NCI-H774 (cell line): ENCODE measurements around the gene DNAJC7.
"Not testable (repeated sequence)": the region's sequence is repeated elsewhere in the genome, so short reads cannot be mapped to it uniquely, and the experiment has no call there.

ENCODE experiments used
- DNase-seq: peaks from one replicate; lab custom pipeline; 2025; lab: John Stamatoyannopoulos, UW

DNAJC7 gene

GRCh38 chr17:42012363-42012762, 4.9 kb downstream of the DNAJC7 start:
- DNase-seq: not testable (repeated sequence)

- no peak for DNase-seq
These were observed 6.2 kb downstream of the DNAJC7 start for GRCh38 chr17:42010898-42011516.

- DNase-seq: not testable (repeated sequence)
These were observed 7.0 kb downstream of the DNAJC7 start for GRCh38 chr17:42010266-42010680.

- DNase-seq: no peak
These were observed 8.1 kb downstream of the DNAJC7 start for GRCh38 chr17:42009170-42009569.

- no peak for DNase-seq
These were observed 12.1 kb downstream of the DNAJC7 start for GRCh38 chr17:42005166-42005565.

GRCh38 chr17:42002792-42003301, 14.4 kb downstream of the DNAJC7 start:
- no peak for DNase-seq

GRCh38 chr17:42002175-42002791, 15.0 kb downstream of the DNAJC7 start:
- DNase-seq: no peak

GRCh38 chr17:42001729-42002128, 15.5 kb downstream of the DNAJC7 start:
- DNase-seq: no peak

GRCh38 chr17:42000413-42001133, 16.7 kb downstream of the DNAJC7 start:
- DNase-seq: no peak

GRCh38 chr17:41998497-41998896, 18.7 kb downstream of the DNAJC7 start:
- DNase-seq: no peak

GRCh38 chr17:41996855-41997164, 20.4 kb downstream of the DNAJC7 start:
- DNase-seq: no peak

GRCh38 chr17:41992576-41992975, 24.7 kb downstream of the DNAJC7 start:
- no peak for DNase-seq

GRCh38 chr17:41989702-41990419, 27.4 kb downstream of the DNAJC7 start:
- DNase-seq: no peak

- no peak for DNase-seq
These were observed 28.8 kb downstream of the DNAJC7 start for GRCh38 chr17:41988418-41988817.

GRCh38 chr17:41987642-41988041, 29.6 kb downstream of the DNAJC7 start:
- DNase-seq: no peak

- DNase-seq: no peak
These were observed 30.6 kb downstream of the DNAJC7 start for GRCh38 chr17:41986634-41987033.

- DNase-seq: no peak
These were observed 31.3 kb downstream of the DNAJC7 start for GRCh38 chr17:41985919-41986318.

- DNase-seq: no peak
These were observed 32.8 kb downstream of the DNAJC7 start for GRCh38 chr17:41984454-41984853.

GRCh38 chr17:41982026-41982760, 35.0 kb downstream of the DNAJC7 start:
- DNase-seq: no peak

GRCh38 chr17:41977991-41978390, 39.2 kb downstream of the DNAJC7 start:
- no peak for DNase-seq

- no peak for DNase-seq
These were observed 41.0 kb downstream of the DNAJC7 start for GRCh38 chr17:41976142-41976768.
